ENCODE data around the gene HAUS1.
"Not testable (repeated sequence)": the region's sequence is repeated elsewhere in the genome, so short reads cannot be mapped to it uniquely, and the experiment has no call there.

The HAUS1 gene

DNA sequence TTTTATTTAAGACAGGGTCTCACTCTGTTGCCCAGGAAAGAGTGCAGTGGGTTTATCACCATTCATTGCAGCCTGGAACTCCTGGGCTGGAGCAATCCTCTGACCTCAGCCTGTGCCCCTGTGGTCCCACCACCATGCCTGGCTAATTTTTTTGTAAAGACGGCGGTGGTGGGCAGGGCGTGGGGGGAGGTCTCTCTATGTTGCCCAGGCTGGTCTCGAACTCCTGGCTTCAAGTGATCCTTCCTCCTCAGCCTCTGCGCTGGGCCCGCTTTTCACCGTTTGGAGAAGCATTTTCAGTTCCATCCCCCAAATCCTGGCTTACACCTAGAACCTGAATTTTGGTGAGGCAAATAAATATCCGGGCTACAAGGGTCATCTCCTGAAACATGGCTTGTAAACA is 4.7 kb upstream of the HAUS1 start:
- no peak for DNase-seq (ENCODE audit: low read depth)
- H3K4me3 ChIP-seq (ENCODE audit: low read length), result no peak overlapping the region
- TF ChIP-seq, protein P1, sequence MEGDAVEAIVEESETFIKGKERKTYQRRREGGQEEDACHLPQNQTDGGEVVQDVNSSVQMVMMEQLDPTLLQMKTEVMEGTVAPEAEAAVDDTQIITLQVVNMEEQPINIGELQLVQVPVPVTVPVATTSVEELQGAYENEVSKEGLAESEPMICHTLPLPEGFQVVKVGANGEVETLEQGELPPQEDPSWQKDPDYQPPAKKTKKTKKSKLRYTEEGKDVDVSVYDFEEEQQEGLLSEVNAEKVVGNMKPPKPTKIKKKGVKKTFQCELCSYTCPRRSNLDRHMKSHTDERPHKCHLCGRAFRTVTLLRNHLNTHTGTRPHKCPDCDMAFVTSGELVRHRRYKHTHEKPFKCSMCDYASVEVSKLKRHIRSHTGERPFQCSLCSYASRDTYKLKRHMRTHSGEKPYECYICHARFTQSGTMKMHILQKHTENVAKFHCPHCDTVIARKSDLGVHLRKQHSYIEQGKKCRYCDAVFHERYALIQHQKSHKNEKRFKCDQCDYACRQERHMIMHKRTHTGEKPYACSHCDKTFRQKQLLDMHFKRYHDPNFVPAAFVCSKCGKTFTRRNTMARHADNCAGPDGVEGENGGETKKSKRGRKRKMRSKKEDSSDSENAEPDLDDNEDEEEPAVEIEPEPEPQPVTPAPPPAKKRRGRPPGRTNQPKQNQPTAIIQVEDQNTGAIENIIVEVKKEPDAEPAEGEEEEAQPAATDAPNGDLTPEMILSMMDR (IDR thresholded peaks at IDR 0.05; ENCODE audit: insufficient read depth, low read depth, low read length, missing control alignments), result no peak

DNA sequence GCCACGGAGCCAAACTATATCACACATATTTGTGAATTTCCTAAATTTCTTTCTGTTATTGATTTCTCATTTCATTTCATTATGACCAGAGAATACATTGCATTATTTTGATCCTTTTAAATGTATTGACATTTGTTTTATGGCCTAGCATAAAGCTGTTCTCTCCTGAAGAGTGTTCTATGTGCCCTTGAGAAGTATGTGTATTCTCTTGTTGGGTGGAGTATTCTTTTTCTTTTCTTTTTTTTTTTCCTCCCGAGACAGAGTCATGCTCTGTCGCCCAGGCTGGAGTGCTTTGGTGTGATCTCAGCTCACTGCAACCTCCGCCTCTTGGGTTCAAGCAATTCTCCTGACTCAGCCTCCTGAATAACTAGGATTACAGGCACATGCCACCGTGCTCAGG is 5.2 kb downstream of the HAUS1 start:
- H3K4me3 ChIP-seq (ENCODE audit: low read length), result no peak overlapping the region
- no peak for DNase-seq (ENCODE audit: low read depth)
- TF ChIP-seq, protein P1 (IDR thresholded peaks at IDR 0.05; ENCODE audit: insufficient read depth, low read depth, low read length, missing control alignments), result no peak

DNA sequence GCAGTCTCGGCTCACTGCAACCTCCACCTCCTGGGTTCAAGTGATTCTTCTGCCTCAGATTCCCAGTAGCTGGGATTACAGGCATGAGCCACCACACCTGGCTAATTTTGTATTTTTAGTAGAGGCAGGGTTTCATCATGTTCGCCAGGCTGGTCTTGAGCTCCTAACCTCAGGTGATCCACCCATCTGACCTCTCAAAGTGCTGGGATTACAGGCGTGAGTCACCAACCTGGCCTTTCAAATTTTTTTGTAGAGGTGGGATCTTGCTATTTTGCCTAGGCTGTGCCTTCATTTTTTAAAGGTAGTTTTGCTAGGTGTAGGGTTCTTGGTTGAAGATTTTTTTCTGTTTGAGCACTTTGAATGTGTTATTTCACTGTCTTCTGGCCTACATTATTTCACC is 6.2 kb downstream of the HAUS1 start:
- DNase-seq (ENCODE audit: low read depth), result no peak
- TF ChIP-seq, protein P1 (IDR thresholded peaks at IDR 0.05; ENCODE audit: insufficient read depth, low read depth, low read length, missing control alignments), result no peak
- no peak overlapping the region for H3K4me3 ChIP-seq (ENCODE audit: low read length)

DNA sequence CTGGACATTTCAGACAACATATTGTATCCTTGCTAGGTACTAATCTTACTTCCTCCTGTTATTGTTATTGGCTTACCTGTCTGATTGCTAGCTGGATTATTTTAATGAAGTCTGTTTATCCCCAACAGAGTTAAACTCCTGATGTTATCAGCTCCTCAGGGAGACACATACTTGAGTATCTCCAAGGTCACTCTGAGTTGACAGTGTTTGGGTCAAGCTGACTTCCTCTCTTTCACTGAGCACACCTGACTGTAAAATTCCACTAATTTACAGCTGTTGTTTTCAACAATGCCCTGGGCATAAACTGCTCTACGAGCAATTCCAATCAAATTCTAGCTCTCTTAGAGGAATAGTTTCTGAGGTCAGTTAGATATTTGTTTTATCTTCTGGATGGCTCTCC is 9.6 kb downstream of the HAUS1 start:
- no peak for DNase-seq (ENCODE audit: low read depth)
- H3K4me3 ChIP-seq (ENCODE audit: low read length), result no peak overlapping the region
- TF ChIP-seq, protein P1 (IDR thresholded peaks at IDR 0.05; ENCODE audit: insufficient read depth, low read depth, low read length, missing control alignments), result no peak

DNA sequence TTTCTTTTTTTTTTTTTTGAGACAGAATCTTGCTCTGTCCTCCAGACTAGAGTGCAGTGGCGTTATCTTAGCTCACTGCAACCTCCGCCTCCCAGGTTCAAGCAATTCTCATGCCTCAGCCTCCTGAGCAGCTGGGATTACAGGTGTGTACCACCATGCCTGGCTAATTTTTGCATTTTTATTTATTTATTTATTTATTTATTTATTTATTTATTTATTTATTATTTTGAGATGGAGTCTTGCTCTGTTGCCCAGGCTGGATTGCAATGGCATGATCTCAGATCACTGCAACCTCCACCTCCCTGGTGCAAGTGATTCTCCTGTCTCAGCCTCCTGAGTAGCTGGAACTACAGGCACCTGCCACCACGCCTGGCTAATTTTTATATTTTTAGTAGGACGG is 22.4 kb downstream of the HAUS1 start:
- DNase-seq (ENCODE audit: low read depth); H3K4me3 ChIP-seq (ENCODE audit: low read length): not testable (repeated sequence)

DNA sequence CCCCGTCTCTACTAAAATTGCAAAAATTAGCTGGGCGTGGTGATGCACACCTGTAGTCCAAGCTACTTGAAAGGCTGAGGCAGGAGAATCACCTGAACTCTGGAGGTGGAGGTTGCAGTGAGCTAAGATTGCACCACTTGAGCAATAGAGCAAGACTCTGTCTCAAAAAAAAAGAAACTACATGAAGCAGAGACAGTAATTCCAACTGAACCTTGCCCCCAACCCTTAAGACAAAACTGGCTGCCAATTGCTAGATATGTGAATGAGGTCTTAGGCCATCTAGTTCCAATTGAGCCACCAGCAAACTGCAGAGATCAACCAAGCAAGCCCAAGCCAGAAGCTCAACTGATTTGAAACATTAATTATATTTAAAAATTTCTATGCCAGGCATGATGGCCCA is 25.9 kb downstream of the HAUS1 start:
- no peak overlapping the region for H3K4me3 ChIP-seq (ENCODE audit: low read length)
- TF ChIP-seq, protein P1 (IDR thresholded peaks at IDR 0.05; ENCODE audit: insufficient read depth, low read depth, low read length, missing control alignments), result no peak
- no peak for DNase-seq (ENCODE audit: low read depth)

DNA sequence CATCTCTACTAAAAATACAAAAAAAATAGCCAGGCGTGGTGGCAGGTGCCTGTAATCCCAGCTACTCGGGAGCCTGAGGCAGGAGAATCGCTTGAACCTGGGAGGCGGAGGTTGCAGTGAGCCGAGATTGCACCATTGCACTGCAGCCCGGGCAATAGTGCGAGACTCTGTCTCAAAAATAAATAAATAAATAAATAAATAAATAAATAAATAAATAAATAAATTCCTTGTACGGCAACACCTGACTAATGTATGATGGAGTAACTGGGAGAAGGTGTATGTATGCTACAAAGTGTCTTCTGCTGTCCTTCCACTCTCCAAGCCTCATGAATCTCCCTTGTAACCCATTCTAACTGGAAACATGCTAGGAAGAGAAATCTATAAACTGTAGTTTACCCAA is 26.4 kb downstream of the HAUS1 start:
- H3K4me3 ChIP-seq (ENCODE audit: low read length); DNase-seq (ENCODE audit: low read depth): not testable (repeated sequence)

DNA sequence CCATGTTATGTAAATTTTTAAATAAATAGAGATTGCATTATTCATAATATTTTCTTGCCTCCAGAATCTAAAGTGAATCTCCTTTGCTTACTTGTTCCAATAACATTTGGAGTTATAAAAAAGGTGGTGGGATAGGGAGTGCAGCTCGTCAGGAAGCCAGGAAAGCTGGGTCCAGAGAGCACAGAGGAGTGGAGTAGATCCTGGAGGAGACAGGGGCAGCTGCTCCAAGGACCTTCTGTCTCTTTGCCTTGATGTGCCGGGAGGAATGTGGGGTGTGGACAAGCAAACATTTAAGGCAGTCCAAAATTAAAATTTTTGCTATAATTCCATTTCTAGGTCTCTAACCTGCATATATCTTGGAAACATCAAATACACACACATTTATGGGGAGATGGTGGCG is 29.3 kb downstream of the HAUS1 start:
- TF ChIP-seq, protein P1 (IDR thresholded peaks at IDR 0.05; ENCODE audit: insufficient read depth, low read depth, low read length, missing control alignments), result no peak
- no peak overlapping the region for H3K4me3 ChIP-seq (ENCODE audit: low read length)
- DNase-seq (ENCODE audit: low read depth), result no peak

All from epithelial cell of esophagus (primary cell).